Cardiac fibroblast (primary cell): ENCODE measurements around the gene KDM4F.

ENCODE experiments used
- DNase-seq, 2 donors: peaks; one replicate each; pipeline versions ENCODE4 v3.0.0 to v3.0.0-alpha.2; 2010; ENCODE audit warnings: low read depth in 2 of 2
- H3K4me3 ChIP-seq, 2 donors: replicated peaks in 1 of 2; 1 replicate in 1 of 2; 2 replicates in 1 of 2; pipeline ENCODE4 v1.5.1; 2011; ENCODE audit warnings: low read depth in 2 of 2, low read length in 2 of 2, mild to moderate bottlenecking in 2 of 2, moderate library complexity in 1 of 2
- TF ChIP-seq, protein P1 (sequence below): IDR thresholded peaks from one replicate; pipeline ENCODE4 v1.5.1; 2011; ENCODE audit warnings: low read depth, mild to moderate bottlenecking, low read length, inconsistent platforms

Gene KDM4F

GRCh38 chr11:95028357-95028756, 20.9 kb upstream of the KDM4F start:
- DNase-seq = no peak
- H3K4me3 ChIP-seq = no peak overlapping the region
- TF ChIP-seq, protein P1, sequence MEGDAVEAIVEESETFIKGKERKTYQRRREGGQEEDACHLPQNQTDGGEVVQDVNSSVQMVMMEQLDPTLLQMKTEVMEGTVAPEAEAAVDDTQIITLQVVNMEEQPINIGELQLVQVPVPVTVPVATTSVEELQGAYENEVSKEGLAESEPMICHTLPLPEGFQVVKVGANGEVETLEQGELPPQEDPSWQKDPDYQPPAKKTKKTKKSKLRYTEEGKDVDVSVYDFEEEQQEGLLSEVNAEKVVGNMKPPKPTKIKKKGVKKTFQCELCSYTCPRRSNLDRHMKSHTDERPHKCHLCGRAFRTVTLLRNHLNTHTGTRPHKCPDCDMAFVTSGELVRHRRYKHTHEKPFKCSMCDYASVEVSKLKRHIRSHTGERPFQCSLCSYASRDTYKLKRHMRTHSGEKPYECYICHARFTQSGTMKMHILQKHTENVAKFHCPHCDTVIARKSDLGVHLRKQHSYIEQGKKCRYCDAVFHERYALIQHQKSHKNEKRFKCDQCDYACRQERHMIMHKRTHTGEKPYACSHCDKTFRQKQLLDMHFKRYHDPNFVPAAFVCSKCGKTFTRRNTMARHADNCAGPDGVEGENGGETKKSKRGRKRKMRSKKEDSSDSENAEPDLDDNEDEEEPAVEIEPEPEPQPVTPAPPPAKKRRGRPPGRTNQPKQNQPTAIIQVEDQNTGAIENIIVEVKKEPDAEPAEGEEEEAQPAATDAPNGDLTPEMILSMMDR = no peak

- DNase-seq = no peak
- TF ChIP-seq, protein P1 = no peak
- H3K4me3 ChIP-seq = no peak overlapping the region
These were observed 16.2 kb upstream of the KDM4F start for GRCh38 chr11:95033051-95033450.

GRCh38 chr11:95035316-95035715, 13.9 kb upstream of the KDM4F start:
- TF ChIP-seq, protein P1 = no peak
- no peak overlapping the region for H3K4me3 ChIP-seq
- DNase-seq = no peak

DNA sequence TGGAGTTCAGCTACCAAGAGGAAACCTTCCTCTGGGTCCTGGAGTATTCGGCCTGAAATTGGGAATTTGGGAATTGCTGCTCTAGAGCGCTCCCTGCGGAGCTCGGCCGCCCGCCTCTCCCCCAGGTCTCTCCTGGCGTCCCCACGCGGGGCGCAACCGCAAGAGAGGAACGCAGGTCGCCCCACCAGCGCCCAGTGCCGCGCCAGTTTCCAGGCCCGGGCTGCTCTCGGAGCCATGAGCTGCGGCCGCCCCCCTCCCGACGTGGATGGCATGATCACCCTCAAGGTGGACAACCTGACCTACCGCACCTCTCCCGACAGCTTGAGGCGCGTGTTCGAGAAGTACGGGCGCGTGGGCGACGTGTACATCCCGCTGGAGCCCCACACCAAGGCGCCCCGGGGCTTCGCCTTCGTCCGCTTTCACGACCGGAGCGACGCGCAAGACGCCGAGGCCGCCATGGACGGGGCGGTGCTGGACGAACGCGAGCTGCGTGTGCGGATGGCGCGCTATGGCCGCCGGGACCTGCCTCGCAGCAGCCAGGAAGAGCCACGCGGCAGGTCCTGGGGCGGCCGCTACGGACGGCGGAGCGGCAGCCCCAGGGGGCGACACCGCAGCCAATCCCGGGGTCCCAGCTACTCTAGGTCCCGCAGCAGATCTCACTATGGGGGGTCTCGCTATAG, 11.7 kb upstream of the KDM4F start:
- peak; percentile 5 to 17 for DNase-seq
- peak overlapping the region; percentile 27 to 38 for H3K4me3 ChIP-seq

DNA sequence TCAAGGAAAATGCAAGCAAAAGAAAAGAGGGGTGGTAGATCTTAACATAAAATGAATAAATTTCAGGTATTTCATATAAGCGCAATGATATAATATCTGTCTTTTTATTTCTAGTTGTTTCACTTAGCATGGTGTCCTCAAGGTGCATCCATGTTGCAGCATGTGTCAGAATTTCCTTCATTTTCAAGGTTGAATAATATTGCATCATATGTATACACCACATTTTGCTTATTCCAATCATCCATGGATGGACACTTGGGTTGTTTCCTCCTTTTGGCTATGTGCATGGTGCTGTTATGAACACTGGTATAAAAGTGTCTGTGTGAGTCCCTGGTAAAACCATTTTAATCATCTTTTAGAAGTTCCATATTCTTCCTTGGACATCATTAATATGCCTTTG, 7.0 kb upstream of the KDM4F start:
- no peak for DNase-seq
- no peak overlapping the region for H3K4me3 ChIP-seq
- TF ChIP-seq, protein P1 = no peak

DNA sequence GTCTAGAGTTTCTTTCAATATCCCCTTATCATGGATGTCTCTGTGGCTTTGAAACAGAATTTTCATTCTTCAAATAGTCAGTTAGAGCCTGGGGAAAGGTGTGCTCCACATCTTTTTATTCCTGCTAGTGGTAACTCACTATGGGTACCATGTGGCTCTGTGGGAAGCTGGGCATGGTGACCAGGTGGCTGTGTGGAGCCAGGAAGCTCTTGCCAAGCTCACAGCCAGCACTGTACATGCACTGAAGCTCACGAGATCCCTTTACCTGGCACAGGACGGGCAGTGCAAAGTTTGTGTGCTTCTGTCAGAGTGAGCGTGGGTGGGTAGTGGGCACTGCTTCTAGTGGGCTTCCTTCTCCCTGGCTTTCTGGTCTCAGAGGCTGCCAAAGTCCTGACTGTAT, 6.3 kb upstream of the KDM4F start:
- no peak overlapping the region for H3K4me3 ChIP-seq
- TF ChIP-seq, protein P1 = no peak
- DNase-seq = no peak

DNA sequence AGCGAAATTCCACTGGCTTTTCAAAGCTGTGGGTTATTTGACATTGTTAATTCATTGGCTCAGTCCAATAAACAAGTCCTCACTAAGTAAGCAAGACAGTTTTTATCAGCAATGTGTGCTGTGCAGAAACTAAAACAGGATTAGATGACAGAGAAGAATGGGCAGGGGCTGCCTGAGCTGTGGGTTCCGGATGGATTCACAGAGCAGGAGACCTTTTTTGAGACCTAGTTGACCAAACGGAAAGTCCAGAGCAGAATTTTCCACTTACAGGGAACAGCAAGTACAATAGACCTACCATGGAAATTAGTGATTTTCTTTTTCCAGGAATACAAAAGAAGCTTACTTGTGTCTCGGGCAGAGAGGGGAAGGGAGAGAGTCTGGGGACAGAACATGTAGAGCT, 5.2 kb upstream of the KDM4F start:
- no peak for DNase-seq
- no peak overlapping the region for H3K4me3 ChIP-seq
- TF ChIP-seq, protein P1 = no peak
